Activated T-cell treated with anti-CD3 and anti-CD28 coated beads, Interleukin-2, amount 50 U/mL, for 4 hours (primary cell): Measurements from ENCODE around the gene TMSB4X. TPM values are rescaled to one million over a fixed set of nuclear protein-coding genes. Genes with fewer than 3 reads are reported as not detected.
A peak's percentile ranks its signal among the peaks of the same experiment; 100 is the strongest.
"Not testable (repeated sequence)": the region's sequence is repeated elsewhere in the genome, so short reads cannot be mapped to it uniquely, and the experiment has no call there.

ENCODE experiments used
- ATAC-seq, 2 donors: fragments of 200-7000 bp; cut with Tn5 transposase; one replicate each; pipeline ENCODE4 v1.10.0; 2021
- DNase-seq: peaks from one replicate; pipeline ENCODE4 v3.0.0-alpha.2; 2020
- H3K27me3 Mint-ChIP-seq: one replicate; pipeline ENCODE4 v1.8.0; 2021; ENCODE audit warnings: low read depth, mixed read lengths
- H3K36me3 Mint-ChIP-seq: one replicate; pipeline ENCODE4 v1.8.0; 2022; ENCODE audit warnings: mixed read lengths; ENCODE audit not compliant: insufficient read depth
- H3K4me1 Mint-ChIP-seq: one replicate; pipeline ENCODE4 v1.8.0; 2021; ENCODE audit warnings: low read depth, mixed read lengths
- H3K4me3 Mint-ChIP-seq: one replicate; pipeline ENCODE4 v1.8.0; 2021; ENCODE audit warnings: mild to moderate bottlenecking, moderate library complexity, mixed read lengths
- H3K9me3 Mint-ChIP-seq: one replicate; pipeline ENCODE4 v1.8.0; 2021; ENCODE audit warnings: mixed read lengths
- total RNA-seq, 3 donors: library from RNA; stranded (reverse); gene quantifications; one replicate each; pipeline ENCODE4 v1.2.1, GENCODE V29; 2021

The TMSB4X gene
- total RNA-seq, 3 donors from 2014 or later, result 1,344 to 1,576 (median 1,475) TPM

DNA sequence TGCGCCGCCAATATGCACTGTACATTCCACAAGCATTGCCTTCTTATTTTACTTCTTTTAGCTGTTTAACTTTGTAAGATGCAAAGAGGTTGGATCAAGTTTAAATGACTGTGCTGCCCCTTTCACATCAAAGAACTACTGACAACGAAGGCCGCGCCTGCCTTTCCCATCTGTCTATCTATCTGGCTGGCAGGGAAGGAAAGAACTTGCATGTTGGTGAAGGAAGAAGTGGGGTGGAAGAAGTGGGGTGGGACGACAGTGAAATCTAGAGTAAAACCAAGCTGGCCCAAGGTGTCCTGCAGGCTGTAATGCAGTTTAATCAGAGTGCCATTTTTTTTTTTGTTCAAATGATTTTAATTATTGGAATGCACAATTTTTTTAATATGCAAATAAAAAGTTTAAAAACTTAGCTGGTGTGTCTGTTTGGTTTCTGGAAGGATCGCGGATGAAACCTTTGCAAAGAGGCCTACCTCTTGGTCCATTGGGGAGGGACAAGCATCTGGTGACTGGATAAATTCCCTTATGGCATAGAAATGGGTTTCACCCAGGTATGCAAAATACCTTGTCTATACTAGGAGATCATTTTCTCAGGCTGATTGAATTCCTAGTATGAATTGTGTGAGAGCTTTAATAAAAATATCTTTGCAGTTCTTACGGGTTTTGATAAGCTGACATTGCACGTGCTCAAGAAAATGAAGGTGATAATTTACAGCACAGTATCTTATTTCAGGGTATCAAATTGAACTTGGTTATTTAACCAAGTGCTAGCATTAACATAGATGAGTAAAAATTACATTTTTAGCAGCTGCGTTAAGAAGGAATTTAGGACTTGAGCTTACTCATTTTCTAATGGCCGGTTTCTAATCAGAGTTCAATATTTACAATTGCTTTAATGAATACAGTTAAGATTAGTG, 2.2 kb downstream of the TMSB4X start:
- Mint-ChIP-seq H3K4me3 (peak overlapping the region; percentile 97), H3K4me1 (peaks cover 42% of the 10 kb centered on the region), H3K36me3 (peaks cover 22% of the 10 kb centered on the region)
- not testable (repeated sequence) for DNase-seq, H3K27me3 Mint-ChIP-seq, ATAC-seq, H3K9me3 Mint-ChIP-seq

DNA sequence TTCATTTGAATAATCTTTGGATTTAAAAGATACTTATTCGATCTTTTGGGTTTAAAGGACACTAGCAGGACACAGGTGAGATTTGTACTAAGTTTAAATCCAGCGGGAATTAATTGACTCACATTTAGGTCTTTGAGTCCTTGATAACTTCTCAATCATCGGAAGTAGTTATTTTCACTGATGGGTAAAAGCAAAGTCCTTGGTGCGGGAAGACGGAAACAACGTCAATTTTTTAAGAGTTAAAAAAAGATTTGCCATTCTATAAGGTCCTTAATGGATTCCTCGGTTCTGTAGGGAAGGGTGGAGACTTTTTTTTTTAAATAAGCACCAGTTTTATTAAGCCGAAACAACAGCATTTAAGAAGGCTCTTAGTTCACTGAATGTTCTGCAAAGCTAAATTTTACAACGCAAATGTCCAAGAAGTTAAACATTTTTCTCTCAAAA, 2.9 kb downstream of the TMSB4X start:
- Mint-ChIP-seq H3K4me1 (peaks cover 44% of the 10 kb centered on the region), H3K4me3 (peak overlapping the region; percentile 97), H3K36me3 (peaks cover 22% of the 10 kb centered on the region), H3K9me3 (no peaks in the 10 kb centered on the region), H3K27me3 (no peaks in the 10 kb centered on the region)
- DNase-seq, result no peak
- no peak for ATAC-seq

DNA sequence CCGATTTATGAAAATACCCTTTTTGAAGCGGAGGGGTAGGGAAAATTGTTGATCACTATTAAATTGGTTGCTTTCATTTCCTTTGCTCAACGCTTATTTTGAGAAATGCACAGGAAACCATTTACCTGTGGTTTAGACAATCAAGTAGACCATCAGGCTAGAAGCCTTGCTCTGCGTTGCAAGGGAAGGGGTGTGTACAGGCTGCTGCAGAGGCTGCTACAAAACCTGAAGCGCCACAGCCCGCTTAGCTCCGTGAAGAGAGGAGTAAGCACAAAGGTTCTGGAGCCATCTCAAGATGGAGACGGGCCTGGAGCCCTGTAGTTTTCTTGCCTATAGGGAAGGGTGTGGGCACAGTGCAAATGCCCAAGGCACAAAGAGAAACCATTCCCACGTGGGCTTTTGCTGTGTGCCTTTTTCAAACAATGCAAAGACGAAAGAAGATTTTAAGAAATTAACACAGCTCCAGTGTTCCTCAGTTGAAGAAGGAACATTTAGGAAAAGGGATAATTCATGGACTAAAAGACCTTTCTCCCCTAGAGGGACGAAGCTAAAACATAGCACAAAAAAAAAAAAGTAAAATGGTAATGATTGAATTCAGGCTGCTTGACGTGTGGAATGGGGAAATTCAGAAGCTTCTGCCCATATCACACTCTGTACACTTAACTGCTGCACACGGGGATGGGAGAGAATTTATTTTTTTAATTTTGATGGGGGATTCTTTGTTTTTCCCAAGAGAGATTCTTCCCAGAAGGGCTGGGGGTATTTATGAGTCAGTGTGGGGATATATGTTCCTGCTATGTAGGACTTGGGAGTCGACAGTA, 3.5 kb downstream of the TMSB4X start:
- no peaks in the 10 kb centered on the region for H3K9me3 Mint-ChIP-seq
- peak; percentile 35 to 42 for ATAC-seq
- H3K27me3 Mint-ChIP-seq, result no peaks in the 10 kb centered on the region
- peak overlapping the region; percentile 97 for H3K4me3 Mint-ChIP-seq
- H3K36me3 Mint-ChIP-seq, result peaks cover 22% of the 10 kb centered on the region
- H3K4me1 Mint-ChIP-seq, result peaks cover 48% of the 10 kb centered on the region
- peak; percentile 66 for DNase-seq

DNA sequence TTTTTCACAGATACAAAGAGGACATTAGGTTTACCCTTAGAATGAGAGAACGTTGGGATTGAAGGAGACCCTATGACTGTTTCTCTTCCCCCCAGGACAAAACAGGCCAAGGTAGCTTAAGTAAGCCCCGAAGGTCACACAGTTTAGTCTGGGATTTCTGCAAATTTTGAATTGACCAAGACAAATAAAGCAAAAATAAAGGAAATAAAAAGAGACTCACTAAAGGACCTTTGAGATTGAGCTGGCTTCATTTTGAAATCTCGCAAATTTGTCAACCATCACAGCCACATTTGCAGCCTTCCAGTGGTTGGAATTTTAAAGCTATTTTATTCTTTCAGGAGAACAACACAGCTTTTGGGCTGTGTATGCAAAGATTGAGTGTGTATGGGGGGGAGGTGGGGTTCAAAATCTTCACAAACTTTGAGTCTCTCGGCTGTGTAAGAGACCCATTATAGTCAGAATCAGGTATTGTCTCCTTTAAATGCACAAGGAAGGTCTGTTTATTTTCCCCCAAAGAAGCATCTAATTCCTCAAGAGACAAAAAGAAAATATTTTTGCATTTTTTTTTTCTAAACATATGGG, 4.2 kb downstream of the TMSB4X start:
- no peak for DNase-seq
- H3K27me3 Mint-ChIP-seq, result no peaks in the 10 kb centered on the region
- H3K9me3 Mint-ChIP-seq, result no peaks in the 10 kb centered on the region
- H3K4me1 Mint-ChIP-seq, result peaks cover 53% of the 10 kb centered on the region
- no peak for ATAC-seq
- H3K4me3 Mint-ChIP-seq, result peak overlapping the region; percentile 97
- peaks cover 22% of the 10 kb centered on the region for H3K36me3 Mint-ChIP-seq

DNA sequence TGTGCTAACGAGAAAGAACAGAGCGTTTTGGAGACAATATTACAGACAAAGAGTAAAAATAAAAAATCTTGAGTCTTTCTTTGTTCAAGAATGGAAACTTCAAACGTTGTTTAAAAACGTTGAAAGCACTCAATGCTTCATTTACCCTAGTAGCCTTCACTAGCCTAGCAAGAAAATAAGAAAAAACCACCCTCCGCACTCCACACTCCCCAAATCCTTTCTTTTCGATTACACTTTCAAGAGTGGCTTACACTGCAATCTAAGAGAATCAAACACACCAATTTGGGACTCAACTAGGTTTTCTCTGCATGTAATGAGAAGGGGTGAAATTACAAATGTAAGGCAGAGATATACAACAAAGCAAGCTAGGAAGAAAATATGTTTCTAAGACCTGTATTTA, 4.7 kb downstream of the TMSB4X start:
- H3K4me3 Mint-ChIP-seq, result peak overlapping the region; percentile 20
- peaks cover 22% of the 10 kb centered on the region for H3K36me3 Mint-ChIP-seq
- H3K4me1 Mint-ChIP-seq, result peaks cover 58% of the 10 kb centered on the region
- H3K27me3 Mint-ChIP-seq, result no peaks in the 10 kb centered on the region
- ATAC-seq, result no peak
- no peak for DNase-seq
- H3K9me3 Mint-ChIP-seq, result no peaks in the 10 kb centered on the region

DNA sequence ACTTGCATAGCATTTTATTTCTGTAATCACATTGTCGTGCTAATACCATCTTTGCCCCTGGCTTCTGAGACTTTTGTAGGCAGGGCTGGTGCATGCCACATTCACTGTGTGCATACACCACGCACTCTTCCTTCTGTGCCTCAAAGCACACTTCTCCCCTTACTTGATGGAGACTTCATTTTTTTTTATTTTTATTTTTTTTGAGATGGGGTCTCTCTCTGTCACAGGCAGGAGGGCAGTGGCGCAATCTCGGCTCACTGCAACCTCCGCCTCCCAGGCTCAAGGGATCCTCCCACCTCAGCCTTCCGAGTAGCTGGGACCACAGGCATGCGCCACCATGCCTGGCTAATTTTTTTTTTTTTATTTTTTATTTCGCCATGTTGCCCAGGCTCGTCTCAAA, 5.1 kb downstream of the TMSB4X start:
- peak overlapping the region; percentile 46 for H3K4me3 Mint-ChIP-seq
- H3K36me3 Mint-ChIP-seq, result peaks cover 22% of the 10 kb centered on the region
- DNase-seq, H3K9me3 Mint-ChIP-seq, H3K27me3 Mint-ChIP-seq, ATAC-seq: not testable (repeated sequence)
- H3K4me1 Mint-ChIP-seq, result peaks cover 62% of the 10 kb centered on the region

DNA sequence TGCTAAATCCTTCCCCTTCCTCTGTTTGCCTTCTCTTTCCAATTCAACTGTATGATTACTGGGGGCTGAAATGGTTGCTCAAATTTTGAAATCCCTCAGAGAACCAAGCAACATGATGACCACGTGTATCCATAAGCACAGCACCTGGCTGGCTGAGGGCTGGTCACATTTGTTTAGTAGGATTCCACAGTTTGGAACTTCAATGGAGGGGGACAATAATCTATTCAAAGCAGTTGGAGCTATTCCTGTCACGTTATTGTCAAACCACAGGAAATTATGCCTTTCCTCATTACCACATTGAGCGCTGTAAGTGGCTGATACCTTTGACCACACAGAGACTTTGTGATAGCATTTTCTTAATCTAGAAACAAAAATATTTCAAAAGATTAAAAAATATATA, 7.0 kb downstream of the TMSB4X start:
- Mint-ChIP-seq H3K4me1 (peaks cover 80% of the 10 kb centered on the region), H3K27me3 (no peaks in the 10 kb centered on the region), H3K9me3 (peaks cover 4% of the 10 kb centered on the region), H3K4me3 (no peak overlapping the region), H3K36me3 (peaks cover 10% of the 10 kb centered on the region)
- DNase-seq, result no peak
- no peak for ATAC-seq

DNA sequence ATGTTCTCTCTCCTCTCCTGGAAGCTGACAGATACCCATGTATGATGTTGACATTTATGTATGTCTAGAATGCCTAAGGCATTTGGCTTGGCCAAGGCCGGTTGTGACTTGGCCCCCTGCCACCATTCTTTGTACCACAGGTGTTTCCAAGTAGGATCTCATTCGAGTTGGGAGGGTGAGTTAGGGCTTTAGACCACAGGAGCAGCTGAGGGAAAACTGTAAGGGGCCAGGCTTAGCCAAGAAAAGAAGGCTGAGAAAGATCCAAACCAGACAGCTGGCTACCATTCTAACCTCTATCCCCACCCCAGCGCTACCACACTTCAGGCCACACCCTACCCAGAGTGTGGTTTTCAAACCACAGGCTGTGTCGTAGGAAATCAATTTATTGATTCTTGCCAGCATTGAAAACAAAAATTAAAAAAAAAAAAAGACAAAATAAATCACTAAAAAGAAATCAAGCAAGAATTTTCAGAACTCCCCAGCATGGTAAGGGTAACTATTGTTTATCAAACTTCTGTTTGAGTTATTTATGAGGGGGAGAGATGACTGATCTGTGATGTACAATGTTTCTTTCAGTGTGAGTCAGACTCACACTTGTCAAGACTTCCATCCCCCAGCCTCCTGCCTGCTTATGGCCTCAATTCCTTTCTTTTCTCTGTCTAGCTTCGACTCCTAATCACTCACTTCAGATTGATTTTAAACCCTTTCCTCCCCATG, 9.9 kb downstream of the TMSB4X start:
- no peaks in the 10 kb centered on the region for H3K27me3 Mint-ChIP-seq
- peak; percentile 26 for DNase-seq
- H3K9me3 Mint-ChIP-seq, result peaks cover 4% of the 10 kb centered on the region
- ATAC-seq, result peak; percentile 78 to 88
- H3K4me3 Mint-ChIP-seq, result peak overlapping the region; percentile 58
- peaks cover 70% of the 10 kb centered on the region for H3K4me1 Mint-ChIP-seq
- no peaks in the 10 kb centered on the region for H3K36me3 Mint-ChIP-seq

DNA sequence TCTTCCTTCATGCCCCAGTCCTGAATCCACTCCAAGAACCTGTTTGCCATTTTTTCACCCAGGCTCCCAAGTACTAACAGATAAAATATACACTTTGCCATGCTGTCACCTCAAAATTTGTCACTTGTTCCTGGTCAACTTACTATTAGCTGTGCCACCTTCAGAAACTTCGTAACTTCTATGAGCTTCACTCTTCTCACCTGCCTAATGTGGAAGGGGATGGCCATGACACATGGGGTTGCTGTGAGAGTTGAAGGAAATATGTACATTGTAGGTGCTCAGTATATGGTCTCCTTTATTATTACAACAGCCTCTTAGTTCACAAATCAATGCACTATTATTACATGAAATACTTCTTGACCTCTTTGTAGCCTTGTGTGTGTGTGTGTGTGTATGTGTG, 10.4 kb downstream of the TMSB4X start:
- Mint-ChIP-seq H3K4me3 (peak overlapping the region; percentile 58), H3K27me3 (no peaks in the 10 kb centered on the region), H3K9me3 (peaks cover 4% of the 10 kb centered on the region), H3K4me1 (peaks cover 68% of the 10 kb centered on the region), H3K36me3 (no peaks in the 10 kb centered on the region)
- peak; percentile 8 to 22 for ATAC-seq
- no peak for DNase-seq

DNA sequence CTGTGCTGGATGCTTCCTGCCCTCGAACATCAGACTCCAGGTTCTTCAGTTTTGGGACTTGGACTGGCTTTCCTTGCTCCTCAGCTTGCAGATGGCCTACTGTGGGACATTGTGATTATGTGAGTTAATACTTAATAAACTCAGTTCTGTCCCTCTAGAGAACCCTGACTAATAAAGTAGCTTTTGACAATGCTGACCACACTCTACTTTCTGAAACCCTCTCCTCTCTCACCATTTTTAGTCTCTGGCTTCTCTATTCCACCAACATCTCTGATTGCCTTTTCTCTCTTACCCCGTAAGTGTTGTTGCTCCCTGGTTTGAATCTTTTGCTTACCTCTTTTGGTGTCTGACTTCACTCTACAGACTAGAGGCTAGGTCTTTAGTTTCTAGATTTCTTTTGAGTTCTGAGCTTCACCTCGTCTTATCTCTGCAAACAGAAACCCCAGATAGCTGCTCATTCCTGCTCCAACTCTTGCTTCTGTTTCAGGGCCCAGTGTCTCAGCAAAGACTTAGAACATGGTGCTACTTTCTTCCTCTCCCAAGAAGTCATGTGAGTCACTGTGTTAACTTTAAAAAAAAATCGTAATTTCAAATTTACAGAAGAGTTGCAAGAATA, 11.4 kb downstream of the TMSB4X start:
- ATAC-seq (peak in 1 of 2 donors; percentile 41), DNase-seq (no peak)
- Mint-ChIP-seq H3K36me3 (no peaks in the 10 kb centered on the region), H3K27me3 (no peaks in the 10 kb centered on the region), H3K4me1 (peaks cover 63% of the 10 kb centered on the region), H3K4me3 (peak overlapping the region; percentile 43), H3K9me3 (peaks cover 4% of the 10 kb centered on the region)

DNA sequence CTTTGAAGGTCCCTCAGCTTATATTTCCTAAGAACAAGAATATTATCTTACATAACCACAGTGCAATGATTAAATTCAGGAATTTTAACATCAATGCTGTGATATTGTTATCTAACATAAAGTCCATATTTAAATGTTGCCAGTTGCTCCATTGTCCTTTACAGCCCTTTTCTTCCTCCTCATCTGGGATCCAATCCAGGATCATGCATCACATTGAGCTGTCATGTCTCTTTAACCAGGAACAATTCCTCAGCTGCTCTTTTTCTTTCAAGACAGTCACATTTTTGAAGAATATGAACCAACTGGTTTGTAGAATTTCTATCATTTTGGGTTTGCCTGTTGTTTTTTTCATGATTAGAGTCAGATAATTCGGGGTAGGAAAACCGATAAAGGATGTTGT, 12.0 kb downstream of the TMSB4X start:
- peaks cover 62% of the 10 kb centered on the region for H3K4me1 Mint-ChIP-seq
- no peak for ATAC-seq
- H3K36me3 Mint-ChIP-seq, result no peaks in the 10 kb centered on the region
- H3K27me3 Mint-ChIP-seq, result no peaks in the 10 kb centered on the region
- DNase-seq, result no peak
- peaks cover 4% of the 10 kb centered on the region for H3K9me3 Mint-ChIP-seq
- no peak overlapping the region for H3K4me3 Mint-ChIP-seq

DNA sequence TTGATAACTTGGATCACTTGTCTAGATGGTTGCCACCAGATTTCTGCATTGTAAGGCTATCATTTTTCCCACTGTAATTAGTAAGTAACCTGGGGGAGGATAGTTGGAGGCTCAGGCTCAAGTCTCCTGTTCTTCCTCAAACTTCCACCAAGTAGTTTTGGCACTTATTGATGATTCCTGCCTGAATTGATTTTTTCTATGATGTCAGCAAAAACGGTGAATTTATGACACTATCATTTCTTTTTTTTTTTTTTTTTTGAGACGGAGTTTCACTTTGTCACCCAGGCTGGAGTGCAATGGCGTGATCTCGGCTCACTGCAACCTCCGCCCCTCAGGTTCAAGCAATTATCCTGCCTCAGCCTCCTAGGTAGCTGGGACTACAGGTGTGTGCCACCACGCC, 12.4 kb downstream of the TMSB4X start:
- no peak overlapping the region for H3K4me3 Mint-ChIP-seq
- no peak for ATAC-seq

DNA sequence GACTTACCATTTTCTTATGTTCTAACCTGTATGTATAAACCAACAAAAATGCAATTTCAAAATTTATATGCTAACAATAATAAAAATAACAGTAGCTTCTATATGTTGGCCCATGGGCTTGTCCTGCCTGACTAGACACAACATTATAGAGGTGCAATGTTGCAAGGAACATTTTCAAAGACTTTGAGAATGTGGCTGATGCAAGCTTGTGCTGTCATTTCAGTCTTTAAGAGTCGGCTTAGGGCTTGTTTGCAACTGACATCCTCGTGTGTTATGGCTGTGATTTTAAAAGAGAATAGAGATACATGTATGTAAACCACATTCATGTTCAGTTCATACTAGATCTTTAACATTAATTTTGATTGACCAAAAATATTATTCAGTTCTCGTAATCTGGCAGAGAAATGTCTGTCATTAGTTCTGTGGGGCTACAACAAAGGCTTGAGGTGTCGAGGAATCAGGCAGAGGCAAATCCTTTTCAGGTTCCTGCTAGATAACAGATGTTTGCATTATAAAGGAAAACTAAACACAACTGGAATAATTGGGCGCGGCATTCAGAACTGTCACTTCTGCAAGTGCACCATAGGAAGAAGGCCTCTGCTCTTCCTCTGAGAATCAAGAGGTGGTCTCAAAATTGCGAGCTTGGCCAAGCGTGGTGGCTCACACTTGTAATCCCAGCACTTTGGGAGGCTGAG, 13.1 kb downstream of the TMSB4X start:
- Mint-ChIP-seq H3K4me1 (peaks cover 57% of the 10 kb centered on the region), H3K27me3 (no peaks in the 10 kb centered on the region), H3K9me3 (peaks cover 4% of the 10 kb centered on the region), H3K36me3 (no peaks in the 10 kb centered on the region), H3K4me3 (no peak overlapping the region)
- no peak for ATAC-seq
- DNase-seq, result no peak

More for the DNA sequence above, 12.4 kb downstream of the TMSB4X start:
- H3K9me3 Mint-ChIP-seq, result peaks cover 4% of the 10 kb centered on the region
- peaks cover 59% of the 10 kb centered on the region for H3K4me1 Mint-ChIP-seq
- no peaks in the 10 kb centered on the region for H3K27me3 Mint-ChIP-seq
- H3K36me3 Mint-ChIP-seq, result no peaks in the 10 kb centered on the region
- no peak for DNase-seq
